ENCODE measurements around the gene DSP.

DSP gene

DNA sequence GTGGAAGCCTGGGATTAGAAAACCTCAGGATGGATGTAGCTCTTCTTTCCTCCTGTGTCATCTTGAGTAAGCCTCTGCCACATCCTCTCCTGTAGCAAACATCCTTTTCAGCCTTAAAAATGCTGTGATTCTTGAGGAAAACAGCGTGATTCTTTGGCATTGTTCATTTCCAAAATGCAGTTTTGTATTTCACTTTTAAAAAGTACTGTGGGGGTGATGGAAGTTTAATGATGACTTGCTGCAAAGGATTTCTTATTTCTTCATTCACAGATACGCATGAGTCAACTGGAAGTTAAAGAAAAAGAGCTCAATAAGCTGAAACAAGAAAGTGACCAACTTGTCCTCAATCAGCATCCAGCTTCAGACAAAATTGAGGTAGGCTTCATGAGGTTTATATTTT is 24.6 kb downstream of the DSP start:
- DNase-seq = no peak

DNA sequence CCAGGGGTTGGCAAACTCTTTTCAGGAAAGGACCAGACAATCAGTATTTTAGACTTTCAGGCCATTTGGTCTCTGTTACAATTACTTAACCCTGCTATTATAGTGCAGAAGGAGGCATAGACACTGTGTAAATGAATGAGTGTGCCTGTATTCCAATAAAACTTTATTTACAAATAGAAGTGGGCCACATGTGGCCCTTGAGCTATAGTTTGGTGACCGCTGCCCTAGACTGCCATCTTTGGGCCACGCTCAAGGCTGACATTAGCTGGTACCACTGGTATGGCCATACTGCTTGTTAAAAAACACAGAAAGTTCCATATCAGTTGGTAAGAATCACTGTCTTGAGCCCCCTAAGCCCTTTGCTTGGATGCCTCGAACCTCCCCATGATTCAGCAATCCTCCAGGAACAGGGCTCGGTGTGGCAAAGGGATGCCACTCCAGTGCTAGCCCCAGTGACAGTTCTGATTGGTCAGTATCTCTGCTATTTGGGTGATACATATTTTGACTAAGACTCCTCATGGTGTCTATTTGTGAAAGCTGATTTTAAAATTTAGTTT is 25.2 kb downstream of the DSP start:
- no peak for DNase-seq

DNA sequence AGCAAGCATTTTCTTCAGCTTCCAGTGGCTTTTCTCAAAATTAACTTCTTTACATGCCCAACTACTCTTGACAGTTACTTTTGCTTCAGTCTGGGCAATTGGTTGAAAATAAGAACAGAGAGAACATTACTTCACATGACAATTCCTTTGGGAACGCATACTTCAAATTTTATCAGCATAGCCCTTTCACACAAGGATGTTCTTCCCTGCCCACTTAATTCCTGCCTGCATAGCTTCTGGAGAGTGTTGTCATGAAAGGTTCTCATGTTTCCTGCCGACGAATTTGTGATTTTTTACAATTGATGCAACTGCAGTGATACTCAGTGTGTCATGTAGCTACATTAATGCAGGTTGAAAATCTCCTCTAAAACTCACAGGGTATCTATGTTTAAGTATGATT is 26.6 kb downstream of the DSP start:
- no peak for DNase-seq

DNA sequence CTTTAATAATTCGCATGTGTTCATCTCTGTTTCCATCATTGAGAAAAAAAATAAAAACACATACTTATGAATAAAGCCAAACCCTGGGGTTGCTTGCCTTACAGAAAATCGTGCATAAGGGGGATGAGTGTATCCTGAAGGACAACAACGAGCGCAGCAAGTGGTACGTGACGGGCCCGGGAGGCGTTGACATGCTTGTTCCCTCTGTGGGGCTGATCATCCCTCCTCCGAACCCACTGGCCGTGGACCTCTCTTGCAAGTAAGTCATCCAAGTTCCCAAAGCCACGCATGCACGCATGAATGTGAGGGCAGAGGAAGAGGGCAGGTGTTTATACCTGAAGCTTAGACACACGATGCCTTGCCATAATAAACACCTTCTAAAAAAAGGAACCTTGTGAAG is 27.6 kb downstream of the DSP start:
- DNase-seq = no peak

DNA sequence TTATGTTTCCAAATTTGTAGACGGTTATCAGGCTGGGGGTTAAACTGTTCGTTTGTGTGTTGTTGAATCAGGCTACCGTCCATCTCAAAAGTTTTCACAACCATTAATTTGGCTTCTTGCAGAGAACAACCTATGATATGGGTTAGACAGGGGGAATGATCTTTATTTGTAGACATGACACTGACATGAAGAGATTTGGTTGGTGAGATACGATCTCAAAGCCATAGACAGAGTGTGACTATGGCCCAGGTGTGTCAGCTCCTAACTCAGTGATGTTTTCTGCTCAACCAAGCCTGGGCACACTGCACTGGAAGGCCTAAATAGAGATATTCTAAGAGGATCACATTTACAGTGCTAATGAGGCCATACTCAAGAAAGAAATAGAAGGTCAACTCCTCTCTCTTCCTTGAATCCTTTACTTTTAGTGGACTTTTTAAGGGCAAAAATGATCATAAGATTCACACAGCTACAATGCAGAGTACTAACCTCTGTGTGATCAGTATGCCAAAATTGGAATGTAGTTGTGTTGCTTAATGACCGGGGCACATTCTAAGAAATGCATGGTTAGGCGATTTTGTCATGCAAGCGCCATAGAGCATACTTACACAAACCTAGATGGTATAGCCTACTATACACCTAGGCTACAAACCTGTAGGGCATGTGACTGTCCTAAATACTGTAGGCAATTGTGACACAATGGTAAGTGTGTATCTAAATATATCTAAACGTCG is 30.9 kb downstream of the DSP start:
- no peak for DNase-seq

DNA sequence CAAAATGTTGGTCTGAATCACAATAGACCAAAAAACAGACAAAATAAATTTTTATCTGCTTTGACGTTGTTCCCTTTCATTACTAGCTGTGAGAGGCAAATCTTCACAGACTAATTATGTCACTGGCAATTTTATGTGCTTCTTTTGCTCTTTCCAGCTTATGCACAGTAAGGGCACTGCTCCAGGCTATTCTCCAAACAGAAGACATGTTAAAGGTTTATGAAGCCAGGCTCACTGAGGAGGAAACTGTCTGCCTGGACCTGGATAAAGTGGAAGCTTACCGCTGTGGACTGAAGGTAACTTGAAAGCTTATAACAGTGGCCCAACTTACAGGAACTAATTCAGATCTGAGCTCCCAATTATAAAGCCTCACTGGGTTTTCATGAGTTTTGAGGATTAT is 33.0 kb downstream of the DSP start:
- DNase-seq = no peak

DNA sequence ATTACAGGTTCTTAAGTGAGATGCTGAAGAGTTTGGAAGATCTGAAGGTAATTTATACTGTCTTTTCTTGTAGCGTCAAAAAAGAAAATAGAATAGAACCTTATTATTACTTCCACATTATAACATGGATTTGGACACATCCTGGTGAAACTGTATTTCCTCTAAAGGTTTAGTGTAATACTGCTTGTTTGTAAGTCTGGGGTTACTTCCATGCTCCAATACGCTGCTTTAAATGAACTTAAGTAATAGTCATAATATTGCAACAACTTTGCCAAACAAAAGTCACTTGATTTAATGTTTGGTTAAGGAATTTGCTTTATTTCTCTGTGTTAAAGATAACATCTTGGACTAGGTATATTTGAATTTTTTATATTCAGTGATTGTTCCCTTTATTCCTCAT is 37.0 kb downstream of the DSP start:
- DNase-seq = no peak

DNA sequence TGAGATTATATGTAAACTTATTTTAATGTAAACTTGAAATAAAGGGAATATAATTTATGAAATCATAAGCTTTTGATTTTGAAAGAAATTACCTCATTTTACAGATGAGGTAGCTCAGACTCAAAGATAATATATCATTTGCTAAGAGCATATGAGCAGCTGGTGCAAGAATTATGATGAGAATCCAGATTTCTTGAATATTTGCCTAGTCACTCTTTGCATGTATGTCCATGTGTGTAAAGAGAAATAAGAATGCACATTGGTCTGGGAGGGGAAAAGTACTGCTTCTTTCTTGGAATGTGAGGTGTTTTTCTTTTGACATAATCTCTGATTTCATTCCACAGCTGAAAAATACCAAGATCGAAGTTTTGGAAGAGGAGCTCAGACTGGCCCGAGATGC is 37.5 kb downstream of the DSP start:
- no peak for DNase-seq

DNA sequence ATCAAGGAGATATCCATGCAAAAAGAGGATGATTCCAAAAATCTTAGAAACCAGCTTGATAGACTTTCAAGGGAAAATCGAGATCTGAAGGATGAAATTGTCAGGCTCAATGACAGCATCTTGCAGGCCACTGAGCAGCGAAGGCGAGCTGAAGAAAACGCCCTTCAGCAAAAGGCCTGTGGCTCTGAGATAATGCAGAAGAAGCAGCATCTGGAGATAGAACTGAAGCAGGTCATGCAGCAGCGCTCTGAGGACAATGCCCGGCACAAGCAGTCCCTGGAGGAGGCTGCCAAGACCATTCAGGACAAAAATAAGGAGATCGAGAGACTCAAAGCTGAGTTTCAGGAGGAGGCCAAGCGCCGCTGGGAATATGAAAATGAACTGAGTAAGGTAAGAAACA is 38.4 kb downstream of the DSP start:
- DNase-seq = peak; percentile 52

DNA sequence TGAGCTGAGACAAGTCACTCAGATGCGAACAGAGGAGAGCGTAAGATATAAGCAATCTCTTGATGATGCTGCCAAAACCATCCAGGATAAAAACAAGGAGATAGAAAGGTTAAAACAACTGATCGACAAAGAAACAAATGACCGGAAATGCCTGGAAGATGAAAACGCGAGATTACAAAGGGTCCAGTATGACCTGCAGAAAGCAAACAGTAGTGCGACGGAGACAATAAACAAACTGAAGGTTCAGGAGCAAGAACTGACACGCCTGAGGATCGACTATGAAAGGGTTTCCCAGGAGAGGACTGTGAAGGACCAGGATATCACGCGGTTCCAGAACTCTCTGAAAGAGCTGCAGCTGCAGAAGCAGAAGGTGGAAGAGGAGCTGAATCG is 39.1 kb downstream of the DSP start:
- no peak for DNase-seq

DNA sequence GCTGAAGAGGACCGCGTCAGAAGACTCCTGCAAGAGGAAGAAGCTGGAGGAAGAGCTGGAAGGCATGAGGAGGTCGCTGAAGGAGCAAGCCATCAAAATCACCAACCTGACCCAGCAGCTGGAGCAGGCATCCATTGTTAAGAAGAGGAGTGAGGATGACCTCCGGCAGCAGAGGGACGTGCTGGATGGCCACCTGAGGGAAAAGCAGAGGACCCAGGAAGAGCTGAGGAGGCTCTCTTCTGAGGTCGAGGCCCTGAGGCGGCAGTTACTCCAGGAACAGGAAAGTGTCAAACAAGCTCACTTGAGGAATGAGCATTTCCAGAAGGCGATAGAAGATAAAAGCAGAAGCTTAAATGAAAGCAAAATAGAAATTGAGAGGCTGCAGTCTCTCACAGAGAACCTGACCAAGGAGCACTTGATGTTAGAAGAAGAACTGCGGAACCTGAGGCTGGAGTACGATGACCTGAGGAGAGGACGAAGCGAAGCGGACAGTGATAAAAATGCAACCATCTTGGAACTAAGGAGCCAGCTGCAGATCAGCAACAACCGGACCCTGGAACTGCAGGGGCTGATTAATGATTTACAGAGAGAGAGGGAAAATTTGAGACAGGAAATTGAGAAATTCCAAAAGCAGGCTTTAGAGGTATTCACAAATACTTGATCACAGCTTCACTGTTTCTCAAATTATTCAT is 39.6 kb downstream of the DSP start:
- no peak for DNase-seq

DNA sequence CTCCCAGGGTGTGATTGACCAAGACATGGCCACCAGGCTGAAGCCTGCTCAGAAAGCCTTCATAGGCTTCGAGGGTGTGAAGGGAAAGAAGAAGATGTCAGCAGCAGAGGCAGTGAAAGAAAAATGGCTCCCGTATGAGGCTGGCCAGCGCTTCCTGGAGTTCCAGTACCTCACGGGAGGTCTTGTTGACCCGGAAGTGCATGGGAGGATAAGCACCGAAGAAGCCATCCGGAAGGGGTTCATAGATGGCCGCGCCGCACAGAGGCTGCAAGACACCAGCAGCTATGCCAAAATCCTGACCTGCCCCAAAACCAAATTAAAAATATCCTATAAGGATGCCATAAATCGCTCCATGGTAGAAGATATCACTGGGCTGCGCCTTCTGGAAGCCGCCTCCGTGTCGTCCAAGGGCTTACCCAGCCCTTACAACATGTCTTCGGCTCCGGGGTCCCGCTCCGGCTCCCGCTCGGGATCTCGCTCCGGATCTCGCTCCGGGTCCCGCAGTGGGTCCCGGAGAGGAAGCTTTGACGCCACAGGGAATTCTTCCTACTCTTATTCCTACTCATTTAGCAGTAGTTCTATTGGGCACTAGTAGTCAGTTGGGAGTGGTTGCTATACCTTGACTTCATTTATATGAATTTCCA is 43.9 kb downstream of the DSP start:
- DNase-seq = no peak

DNA sequence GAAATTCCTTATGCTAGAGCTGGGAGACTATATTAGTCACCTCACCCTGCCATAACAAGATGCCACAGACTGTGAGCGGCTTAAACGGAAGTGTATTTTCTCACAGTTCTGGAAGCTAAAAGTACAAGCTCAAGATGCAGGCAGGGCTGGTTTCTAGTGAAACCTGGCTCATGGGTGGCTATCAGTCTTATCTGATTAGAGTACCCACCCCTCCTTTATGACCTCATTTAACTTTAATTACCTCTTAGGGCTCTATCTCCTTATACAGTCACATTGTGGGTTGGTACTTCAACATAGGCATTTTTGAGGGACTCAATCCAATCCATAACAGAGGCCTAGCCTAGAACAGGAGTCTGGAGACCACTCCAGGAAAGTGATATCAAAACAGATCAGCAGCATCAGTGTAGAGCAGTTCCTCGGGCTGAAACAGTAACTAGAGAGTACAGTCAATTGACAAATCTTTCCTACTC is 46.2 kb downstream of the DSP start:
- DNase-seq = peak; percentile 44

DNA sequence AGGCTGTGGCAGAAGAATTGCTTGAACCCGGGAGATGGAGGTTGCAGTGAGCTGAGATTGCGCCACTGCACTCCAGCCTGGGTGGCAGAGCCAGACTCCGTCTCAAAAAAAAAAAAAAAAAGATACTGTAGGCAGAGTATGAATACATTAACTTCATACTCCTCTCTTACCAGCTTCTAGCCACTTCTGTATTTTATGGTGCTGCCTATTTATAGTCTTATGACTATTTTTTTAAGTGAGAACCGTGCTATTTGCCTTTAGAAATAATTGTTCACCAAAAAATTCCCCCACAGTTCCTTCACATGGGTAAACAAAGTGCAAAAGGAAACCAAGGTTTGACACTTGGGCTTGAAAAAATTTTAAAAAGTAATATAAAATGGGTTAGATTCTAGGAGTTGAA is 47.0 kb downstream of the DSP start:
- DNase-seq = no peak

DNA sequence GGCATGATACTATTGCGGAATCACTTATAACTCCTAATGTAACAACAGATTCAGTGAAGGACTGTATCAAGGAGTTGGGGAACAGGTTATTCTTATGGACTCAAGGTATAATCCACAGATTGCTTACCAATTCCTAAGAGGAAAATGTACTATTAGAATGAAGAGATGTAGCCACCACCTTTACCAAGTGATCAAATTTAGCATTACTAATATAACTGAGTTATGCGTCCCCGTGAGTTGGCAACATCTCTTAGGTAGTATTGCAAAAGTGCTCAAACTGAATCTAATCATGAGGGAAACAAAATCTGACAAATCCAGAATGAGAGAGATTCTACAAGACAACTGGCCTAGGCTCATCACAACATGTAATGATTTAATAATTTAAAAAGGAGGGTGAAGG is 47.8 kb downstream of the DSP start:
- no peak for DNase-seq

DNA sequence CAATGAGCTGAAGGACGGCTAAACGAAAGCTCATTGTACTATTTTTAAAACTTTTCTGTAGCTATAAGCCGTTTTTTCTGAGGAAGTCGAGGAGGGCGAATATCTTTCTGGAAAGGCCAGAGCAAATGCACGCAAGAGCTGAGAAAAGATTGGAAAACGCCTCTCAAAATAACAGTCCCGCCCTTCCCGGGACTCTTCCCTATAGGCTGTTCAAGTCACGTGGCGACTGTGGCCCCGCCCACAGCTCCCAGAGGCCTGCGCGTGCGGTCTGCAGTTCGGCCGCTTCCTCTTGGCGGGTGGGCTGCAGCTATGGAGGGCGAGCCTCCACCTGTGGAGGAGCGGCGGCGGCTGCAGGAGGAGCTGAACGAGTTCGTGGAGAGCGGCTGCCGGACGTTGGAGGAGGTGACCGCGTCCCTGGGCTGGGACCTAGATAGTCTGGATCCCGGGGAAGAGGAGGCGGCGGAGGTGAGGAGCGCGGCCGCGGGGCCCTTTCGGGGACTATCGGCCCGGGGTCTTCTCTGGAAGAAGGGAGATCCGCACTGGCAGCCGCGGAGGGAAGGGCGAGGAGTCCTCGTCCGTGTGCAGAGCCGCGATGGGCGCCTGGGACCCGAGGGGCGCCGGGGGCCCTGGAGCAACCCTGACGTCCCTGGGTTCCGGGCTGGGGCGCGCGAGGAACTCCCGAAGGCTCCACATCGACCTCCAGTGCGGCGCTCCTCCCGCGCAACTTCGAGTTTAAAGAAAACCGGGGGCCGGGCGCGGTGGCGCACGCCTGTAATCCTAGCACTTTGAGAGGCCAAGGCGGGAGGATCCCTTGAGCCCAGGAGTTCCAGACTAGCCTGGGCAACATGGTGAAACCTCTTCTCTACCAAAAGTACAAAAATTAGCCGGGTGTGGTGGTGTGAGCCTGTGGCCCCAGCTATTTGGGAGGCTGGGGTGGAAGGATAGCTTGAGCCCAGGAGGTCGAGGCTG is 48.8 kb downstream of the DSP start, which contains the start of gene SNRNP48:
Gene SNRNP48, plus strand, starts transcription at position 250 of the 969 bp plus-strand sequence. Its CDS starts 60 bp downstream, at position 310.
- peak; percentile 99 for DNase-seq

DNA sequence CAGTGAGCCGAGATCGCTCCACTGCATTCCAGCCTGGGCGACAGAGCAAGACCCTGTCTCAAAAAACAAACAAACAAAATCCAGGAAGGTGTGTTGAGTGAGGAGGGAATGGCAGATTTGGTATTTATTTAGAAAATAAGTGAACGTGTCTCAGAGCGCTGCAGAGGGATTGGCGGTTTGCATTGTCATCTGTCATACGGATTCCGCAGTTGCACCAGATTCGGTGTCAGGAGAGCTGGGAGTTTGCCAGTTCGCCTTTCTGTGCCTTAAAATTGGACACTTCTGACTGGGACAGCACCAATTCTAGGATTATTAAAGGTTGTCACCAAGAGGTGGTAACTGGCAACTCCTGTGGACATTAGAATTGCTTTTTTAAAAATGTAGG is 49.4 kb downstream of the DSP start:
- DNase-seq = peak; percentile 60

DNA sequence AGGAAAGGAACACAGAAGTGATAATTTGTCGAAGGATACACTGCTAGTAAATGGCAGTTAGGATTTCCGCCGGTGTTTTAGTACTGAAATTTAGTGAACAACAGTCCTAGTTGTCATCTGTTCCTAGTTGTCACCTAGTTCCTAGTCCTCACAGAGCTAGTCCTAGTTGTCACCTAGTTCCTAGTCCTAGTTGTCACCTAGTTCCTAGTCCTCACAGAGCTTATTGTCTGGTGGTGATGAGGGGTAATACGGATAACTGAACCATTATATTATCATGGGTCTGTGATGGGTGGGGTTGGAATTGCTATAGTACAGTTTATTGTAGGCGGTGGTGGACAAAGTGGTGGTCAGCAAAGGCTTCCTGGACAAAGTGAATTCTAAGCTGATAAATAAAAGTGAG is 50.3 kb downstream of the DSP start:
- peak; percentile 27 for DNase-seq

DNA sequence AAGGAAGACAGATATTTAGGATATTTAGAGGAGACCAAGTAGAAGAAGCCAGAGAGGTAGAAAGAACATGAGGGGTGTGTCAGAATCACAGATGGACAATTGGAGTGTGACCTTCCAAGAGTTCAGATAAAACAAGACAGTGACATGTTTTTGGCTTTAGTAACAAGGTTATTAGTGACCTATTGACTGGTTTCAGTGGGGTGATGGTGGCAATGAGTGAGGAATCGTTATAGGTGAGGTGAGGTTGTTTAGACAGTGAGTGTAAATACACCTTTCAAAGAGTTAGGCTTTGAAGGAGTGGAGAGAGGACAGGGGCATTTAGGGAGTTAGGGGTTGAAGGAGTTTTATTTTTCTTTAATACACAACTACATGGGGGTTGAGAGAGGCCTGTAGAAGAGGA is 51.8 kb downstream of the DSP start:
- DNase-seq = no peak

DNA sequence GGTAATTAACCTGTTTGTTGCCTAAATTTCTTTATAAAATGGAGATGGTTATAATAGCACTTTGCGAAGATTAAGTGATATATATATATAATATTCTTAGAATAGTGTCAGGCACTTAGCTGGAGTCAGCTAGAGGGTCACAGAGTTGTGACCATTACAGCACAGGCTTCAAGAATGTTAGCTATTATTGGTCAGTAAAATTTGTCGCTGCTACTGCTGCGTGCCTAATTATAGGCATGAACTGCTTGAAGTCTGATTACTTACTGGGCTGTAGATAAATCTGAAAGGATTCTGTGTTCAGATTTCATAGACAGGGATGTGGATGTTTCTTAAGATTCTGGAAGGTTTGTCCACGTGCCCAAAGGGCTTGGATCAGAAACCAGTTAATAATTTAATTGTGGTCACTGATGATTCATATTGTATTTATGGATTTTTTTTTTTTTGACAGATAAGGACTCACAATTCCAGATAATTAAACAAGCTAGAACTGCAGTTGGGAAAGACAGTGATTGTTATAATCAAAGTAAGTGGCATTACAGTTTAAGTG is 53.2 kb downstream of the DSP start:
- no peak for DNase-seq

DNA sequence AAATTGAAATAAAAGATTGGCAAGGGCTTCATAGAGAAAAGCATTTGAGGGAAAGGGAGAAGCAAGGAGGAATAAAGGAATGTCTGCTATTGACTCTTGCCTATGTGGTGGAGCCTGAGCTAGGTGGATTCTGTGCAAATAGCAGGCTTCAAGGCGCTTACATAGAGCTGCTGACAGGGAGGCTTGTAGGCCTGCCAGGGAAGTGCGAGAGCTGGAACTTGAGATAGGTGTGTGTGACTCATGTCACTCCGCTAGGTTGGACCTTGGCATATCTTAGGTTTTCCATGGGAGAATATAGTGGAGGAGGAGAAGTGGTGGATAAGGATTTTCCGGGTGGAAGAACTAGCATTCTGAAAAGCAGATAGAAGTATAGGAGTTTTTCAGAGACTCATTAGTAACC is 62.5 kb downstream of the DSP start:
- no peak for DNase-seq

DNA sequence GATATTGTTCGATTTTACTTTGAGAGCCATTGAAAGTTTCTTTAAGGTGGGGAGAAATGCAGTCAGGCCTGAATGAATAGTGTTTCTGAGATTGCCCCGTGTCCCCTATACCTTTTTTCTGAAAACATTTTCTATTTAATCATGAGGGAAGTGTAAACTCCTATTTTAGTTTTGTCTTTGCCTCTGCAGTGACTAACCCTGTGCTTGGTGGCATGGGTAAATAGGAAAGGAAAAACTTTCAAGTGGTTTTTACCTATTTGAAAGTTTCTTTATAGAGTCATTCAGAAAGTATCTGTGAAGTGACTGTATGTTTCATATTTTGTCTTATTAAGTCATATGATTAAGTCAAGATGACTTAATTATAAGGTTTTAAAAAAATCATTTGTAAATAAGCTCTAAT is 63.0 kb downstream of the DSP start:
- DNase-seq = no peak
